ENCODE results near the gene MKX. TPM values are rescaled to one million over a fixed set of nuclear protein-coding genes. Genes with fewer than 3 reads are reported as not detected.

MKX gene
- total and polyA plus RNA-seq, 2 donors (not counting 1 experiment from before 2014, with no cell fraction given) = not detected

DNA sequence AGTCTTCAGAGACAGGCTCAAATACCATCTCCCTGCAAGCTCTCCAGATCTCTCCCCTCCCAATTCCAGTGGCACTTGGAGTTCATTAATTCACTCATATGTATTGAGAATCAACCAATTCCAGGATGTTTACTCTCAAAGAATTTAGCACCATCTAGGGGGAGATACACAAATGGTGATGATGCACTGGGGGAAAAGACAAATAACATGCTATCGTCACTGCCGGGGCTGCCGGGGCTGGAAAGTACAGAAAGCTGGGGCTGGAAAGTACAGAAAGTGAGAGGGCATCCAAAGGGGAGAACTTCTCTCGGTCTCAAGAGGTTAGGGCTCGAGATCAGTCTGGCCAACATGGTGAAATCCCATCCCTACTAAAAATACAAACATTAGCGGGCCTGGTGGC is 118.7 kb downstream of the MKX start:
- Histone ChIP-seq H3K79me2 (ENCODE audit: control insufficient read depth, insufficient read depth, low read length) (no peaks in the 10 kb centered on the region), H3K27me3 (replicated peaks in 1 of 4; ENCODE audit: control extremely low read depth in 1 of 4, control insufficient read depth in 3 of 4, insufficient read depth in 4 of 4, low read length in 3 of 4) (peaks cover 0 to 10% (median 5%) of the 10 kb centered on the region in 4 experiments), H2AFZ (ENCODE audit: insufficient read depth, low read depth, low read length, poor library complexity, severe bottlenecking) (no peak overlapping the region), H3K9me3 (ENCODE audit: control extremely low read depth in 1 of 3, control insufficient read depth in 2 of 3, insufficient read depth in 1 of 3, low read length in 2 of 3) (no peaks in the 10 kb centered on the region), H3K4me2 (replicated peaks; ENCODE audit: low read depth, low read length, poor library complexity, severe bottlenecking) (no peak overlapping the region), H3K9ac (ENCODE audit: low read length) (no peak overlapping the region), H4K20me1 (ENCODE audit: control insufficient read depth, insufficient read depth, low read length, poor library complexity, severe bottlenecking) (no peaks in the 10 kb centered on the region), H3K27ac (ENCODE audit: low read length in 2 of 2) (no peak overlapping the region), H3K4me3 (ENCODE audit: control extremely low read depth in 1 of 5, extremely low read depth in 1 of 5, insufficient read depth in 1 of 5, low read depth in 2 of 5, low read length in 4 of 5) (no peak overlapping the region), H3K4me1 (ENCODE audit: control insufficient read depth in 2 of 2, insufficient read depth in 2 of 2, low read length in 2 of 2) (no peaks in the 10 kb centered on the region), H3K36me3 (replicated peaks in 1 of 2; ENCODE audit: control extremely low read depth in 1 of 2, control insufficient read depth in 1 of 2, extremely low read depth in 1 of 2, insufficient read depth in 2 of 2, low read length in 1 of 2) (no peaks in the 10 kb centered on the region)
- Mint-ChIP-seq H3K27me3 (peaks cover 27% of the 10 kb centered on the region), H3K4me1 (no peaks in the 10 kb centered on the region), H3K9me3 (ENCODE audit: insufficient read depth) (no peaks in the 10 kb centered on the region), H3K4me3 (no peak overlapping the region), H3K27ac (no peak overlapping the region)
- DNase-seq = no peak
- intact Hi-C loops (cut with micrococcal nuclease) = no loop called here
- TF ChIP-seq EZH2 (IDR thresholded peaks at IDR 0.05; ENCODE audit: borderline replicate concordance, insufficient read depth, low read depth, low read length, poor library complexity, severe bottlenecking) = no peak
- TF ChIP-seq, protein P1, sequence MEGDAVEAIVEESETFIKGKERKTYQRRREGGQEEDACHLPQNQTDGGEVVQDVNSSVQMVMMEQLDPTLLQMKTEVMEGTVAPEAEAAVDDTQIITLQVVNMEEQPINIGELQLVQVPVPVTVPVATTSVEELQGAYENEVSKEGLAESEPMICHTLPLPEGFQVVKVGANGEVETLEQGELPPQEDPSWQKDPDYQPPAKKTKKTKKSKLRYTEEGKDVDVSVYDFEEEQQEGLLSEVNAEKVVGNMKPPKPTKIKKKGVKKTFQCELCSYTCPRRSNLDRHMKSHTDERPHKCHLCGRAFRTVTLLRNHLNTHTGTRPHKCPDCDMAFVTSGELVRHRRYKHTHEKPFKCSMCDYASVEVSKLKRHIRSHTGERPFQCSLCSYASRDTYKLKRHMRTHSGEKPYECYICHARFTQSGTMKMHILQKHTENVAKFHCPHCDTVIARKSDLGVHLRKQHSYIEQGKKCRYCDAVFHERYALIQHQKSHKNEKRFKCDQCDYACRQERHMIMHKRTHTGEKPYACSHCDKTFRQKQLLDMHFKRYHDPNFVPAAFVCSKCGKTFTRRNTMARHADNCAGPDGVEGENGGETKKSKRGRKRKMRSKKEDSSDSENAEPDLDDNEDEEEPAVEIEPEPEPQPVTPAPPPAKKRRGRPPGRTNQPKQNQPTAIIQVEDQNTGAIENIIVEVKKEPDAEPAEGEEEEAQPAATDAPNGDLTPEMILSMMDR (IDR thresholded peaks at IDR 0.05) = no peak
- WGBS (ENCODE audit: insufficient coverage) = 82% methylated on average over 4 of the region's 6 CpGs
- ChIA-PET POLR2A (no interaction called here), CTCF (no interaction called here)
- ATAC-seq (ENCODE audit: low read depth) = no peak

GRCh38 chr10:27625452-27626211 is 120.0 kb downstream of the MKX start:
- no peak for ATAC-seq (ENCODE audit: low read depth)
- Histone ChIP-seq H3K4me3 (ENCODE audit: control extremely low read depth in 1 of 5, extremely low read depth in 1 of 5, insufficient read depth in 1 of 5, low read depth in 2 of 5, low read length in 4 of 5) (no peak overlapping the region), H3K4me2 (replicated peaks; ENCODE audit: low read depth, low read length, poor library complexity, severe bottlenecking) (no peak overlapping the region), H3K79me2 (ENCODE audit: control insufficient read depth, insufficient read depth, low read length) (no peaks in the 10 kb centered on the region), H3K27ac (ENCODE audit: low read length in 2 of 2) (no peak overlapping the region), H3K4me1 (ENCODE audit: control insufficient read depth in 2 of 2, insufficient read depth in 2 of 2, low read length in 2 of 2) (no peaks in the 10 kb centered on the region), H2AFZ (ENCODE audit: insufficient read depth, low read depth, low read length, poor library complexity, severe bottlenecking) (no peak overlapping the region), H3K9ac (ENCODE audit: low read length) (no peak overlapping the region), H4K20me1 (ENCODE audit: control insufficient read depth, insufficient read depth, low read length, poor library complexity, severe bottlenecking) (no peaks in the 10 kb centered on the region), H3K27me3 (replicated peaks in 1 of 4; ENCODE audit: control extremely low read depth in 1 of 4, control insufficient read depth in 3 of 4, insufficient read depth in 4 of 4, low read length in 3 of 4) (peaks cover 0 to 10% (median 5%) of the 10 kb centered on the region in 4 experiments), H3K9me3 (ENCODE audit: control extremely low read depth in 1 of 3, control insufficient read depth in 2 of 3, insufficient read depth in 1 of 3, low read length in 2 of 3) (no peaks in the 10 kb centered on the region), H3K36me3 (replicated peaks in 1 of 2; ENCODE audit: control extremely low read depth in 1 of 2, control insufficient read depth in 1 of 2, extremely low read depth in 1 of 2, insufficient read depth in 2 of 2, low read length in 1 of 2) (no peaks in the 10 kb centered on the region)
- Mint-ChIP-seq H3K27me3 (peaks cover 33% of the 10 kb centered on the region), H3K9me3 (ENCODE audit: insufficient read depth) (no peaks in the 10 kb centered on the region), H3K4me3 (no peak overlapping the region), H3K4me1 (no peaks in the 10 kb centered on the region), H3K27ac (no peak overlapping the region)
- no peak for DNase-seq
- intact Hi-C loops (cut with micrococcal nuclease) = no loop called here
- CTCF ChIA-PET = no interaction called here
- no peak for TF ChIP-seq EZH2 (IDR thresholded peaks at IDR 0.05; ENCODE audit: borderline replicate concordance, insufficient read depth, low read depth, low read length, poor library complexity, severe bottlenecking)
- TF ChIP-seq, protein P1 (IDR thresholded peaks at IDR 0.05) = no peak
- POLR2A ChIA-PET = no interaction called here
- WGBS (ENCODE audit: insufficient coverage) = 91% methylated on average over 9 of the region's 10 CpGs

Data from B cell (primary cell).